HUES6 (cell line): Measurements from ENCODE around the gene LIN28B.
A peak's percentile ranks its signal among the peaks of the same experiment; 100 is the strongest.

Source experiments
- H3K27ac ChIP-seq: 2 replicates; pipeline ENCODE4 v1.7.0; 2013; ENCODE audit warnings: low read depth, mild to moderate bottlenecking, low read length, inconsistent platforms
- H3K27me3 ChIP-seq: 2 replicates; pipeline ENCODE4 v1.6.1; 2013; ENCODE audit warnings: low read length; ENCODE audit not compliant: control insufficient read depth, insufficient read depth
- H3K36me3 ChIP-seq: 2 replicates; pipeline ENCODE4 v1.6.1; 2013; ENCODE audit warnings: low read length; ENCODE audit not compliant: control insufficient read depth, insufficient read depth
- H3K4me1 ChIP-seq: 2 replicates; pipeline ENCODE4 v1.6.1; 2013; ENCODE audit warnings: low read length; ENCODE audit not compliant: control insufficient read depth, insufficient read depth
- H3K4me3 ChIP-seq: 2 replicates; pipeline ENCODE4 v1.5.1; 2013; ENCODE audit warnings: low read depth, low read length
- H3K9ac ChIP-seq: one replicate; pipeline ENCODE4 v1.6.1; 2013; ENCODE audit warnings: mild to moderate bottlenecking, low read length
- H3K9me3 ChIP-seq: 2 replicates; pipeline ENCODE4 v1.6.1; 2013; ENCODE audit warnings: low read depth, low read length; ENCODE audit not compliant: control insufficient read depth, insufficient read depth

The LIN28B gene

GRCh38 chr6:105014954-105015353 is 58.0 kb downstream of the LIN28B start:
- H3K4me3 ChIP-seq, result no peak overlapping the region
- no peaks in the 10 kb centered on the region for H3K4me1 ChIP-seq
- H3K9ac ChIP-seq, result no peak overlapping the region
- no peaks in the 10 kb centered on the region for H3K9me3 ChIP-seq
- H3K36me3 ChIP-seq, result no peaks in the 10 kb centered on the region
- H3K27me3 ChIP-seq, result no peaks in the 10 kb centered on the region
- no peak overlapping the region for H3K27ac ChIP-seq

GRCh38 chr6:105015482-105015881 is 58.6 kb downstream of the LIN28B start:
- Histone ChIP-seq H3K4me1 (no peaks in the 10 kb centered on the region), H3K4me3 (no peak overlapping the region), H3K9ac (no peak overlapping the region), H3K36me3 (no peaks in the 10 kb centered on the region), H3K9me3 (no peaks in the 10 kb centered on the region), H3K27ac (no peak overlapping the region), H3K27me3 (no peaks in the 10 kb centered on the region)

GRCh38 chr6:105019285-105019684 is 62.4 kb downstream of the LIN28B start:
- Histone ChIP-seq H3K27ac (no peak overlapping the region), H3K9ac (no peak overlapping the region), H3K4me1 (peaks cover 12% of the 10 kb centered on the region)

GRCh38 chr6:105021399-105021798 is 64.5 kb downstream of the LIN28B start:
- no peaks in the 10 kb centered on the region for H3K27me3 ChIP-seq
- H3K9ac ChIP-seq, result no peak overlapping the region
- no peaks in the 10 kb centered on the region for H3K9me3 ChIP-seq
- no peak overlapping the region for H3K27ac ChIP-seq
- H3K4me3 ChIP-seq, result no peak overlapping the region
- no peaks in the 10 kb centered on the region for H3K36me3 ChIP-seq
- H3K4me1 ChIP-seq, result peaks cover 33% of the 10 kb centered on the region

More at GRCh38 chr6:105019285-105019684, 62.4 kb downstream of the LIN28B start:
- Histone ChIP-seq H3K9me3 (no peaks in the 10 kb centered on the region), H3K27me3 (no peaks in the 10 kb centered on the region), H3K36me3 (no peaks in the 10 kb centered on the region), H3K4me3 (no peak overlapping the region)

GRCh38 chr6:105022416-105022815 is 65.5 kb downstream of the LIN28B start:
- Histone ChIP-seq H3K36me3 (no peaks in the 10 kb centered on the region), H3K9ac (no peak overlapping the region), H3K9me3 (no peaks in the 10 kb centered on the region), H3K4me3 (no peak overlapping the region), H3K27me3 (no peaks in the 10 kb centered on the region), H3K4me1 (peaks cover 35% of the 10 kb centered on the region), H3K27ac (0 out of 2 replicates have a peak overlapping the region, but pooled peaks have one; percentile 4)

- H3K9me3 ChIP-seq, result no peaks in the 10 kb centered on the region
- peaks cover 37% of the 10 kb centered on the region for H3K4me1 ChIP-seq
- H3K27me3 ChIP-seq, result no peaks in the 10 kb centered on the region
- no peak overlapping the region for H3K9ac ChIP-seq
- peak overlapping the region; percentile 21 for H3K4me3 ChIP-seq
- peaks cover 11% of the 10 kb centered on the region for H3K36me3 ChIP-seq
- peak overlapping the region; percentile 73 for H3K27ac ChIP-seq
These were observed 67.9 kb downstream of the LIN28B start for GRCh38 chr6:105024803-105025202.

- H3K27me3 ChIP-seq, result no peaks in the 10 kb centered on the region
- H3K4me1 ChIP-seq, result peaks cover 25% of the 10 kb centered on the region
- no peak overlapping the region for H3K4me3 ChIP-seq
- H3K9ac ChIP-seq, result no peak overlapping the region
- peaks cover 11% of the 10 kb centered on the region for H3K36me3 ChIP-seq
- H3K27ac ChIP-seq, result no peak overlapping the region
- H3K9me3 ChIP-seq, result no peaks in the 10 kb centered on the region
These were observed 72.0 kb downstream of the LIN28B start for GRCh38 chr6:105028898-105029297.

- Histone ChIP-seq H3K9me3 (no peaks in the 10 kb centered on the region), H3K27ac (no peak overlapping the region), H3K27me3 (no peaks in the 10 kb centered on the region), H3K4me3 (no peak overlapping the region), H3K9ac (no peak overlapping the region), H3K4me1 (peaks cover 23% of the 10 kb centered on the region), H3K36me3 (peaks cover 11% of the 10 kb centered on the region)
These were observed 72.7 kb downstream of the LIN28B start for GRCh38 chr6:105029581-105029980.

GRCh38 chr6:105034470-105034869 is 77.6 kb downstream of the LIN28B start:
- H3K9ac ChIP-seq, result no peak overlapping the region
- no peak overlapping the region for H3K27ac ChIP-seq

GRCh38 chr6:105035299-105035698 is 78.4 kb downstream of the LIN28B start:
- Histone ChIP-seq H3K27me3 (no peaks in the 10 kb centered on the region), H3K9ac (no peak overlapping the region), H3K9me3 (no peaks in the 10 kb centered on the region), H3K4me3 (no peak overlapping the region), H3K27ac (0 out of 2 replicates have a peak overlapping the region, but pooled peaks have one; percentile 3), H3K36me3 (no peaks in the 10 kb centered on the region), H3K4me1 (peaks cover 26% of the 10 kb centered on the region)

More at GRCh38 chr6:105034470-105034869, 77.6 kb downstream of the LIN28B start:
- H3K36me3 ChIP-seq, result no peaks in the 10 kb centered on the region; the same call in 1 of the 2 replicates
- peaks cover 26% of the 10 kb centered on the region for H3K4me1 ChIP-seq
- H3K4me3 ChIP-seq, result no peak overlapping the region
- no peaks in the 10 kb centered on the region for H3K27me3 ChIP-seq
- no peaks in the 10 kb centered on the region for H3K9me3 ChIP-seq

- no peaks in the 10 kb centered on the region for H3K27me3 ChIP-seq
- H3K4me3 ChIP-seq, result no peak overlapping the region
- H3K27ac ChIP-seq, result no peak overlapping the region
- H3K4me1 ChIP-seq, result peaks cover 26% of the 10 kb centered on the region
- no peaks in the 10 kb centered on the region for H3K9me3 ChIP-seq
- H3K9ac ChIP-seq, result no peak overlapping the region
- no peaks in the 10 kb centered on the region for H3K36me3 ChIP-seq
These were observed 79.4 kb downstream of the LIN28B start for GRCh38 chr6:105036351-105036750.

- Histone ChIP-seq H3K9ac (no peak overlapping the region), H3K27me3 (no peaks in the 10 kb centered on the region), H3K4me1 (peaks cover 26% of the 10 kb centered on the region), H3K4me3 (no peak overlapping the region), H3K36me3 (no peaks in the 10 kb centered on the region), H3K27ac (no peak overlapping the region), H3K9me3 (no peaks in the 10 kb centered on the region)
These were observed 81.4 kb downstream of the LIN28B start for GRCh38 chr6:105038259-105038658.
